Placental epithelial cell (primary cell): Measurements from ENCODE around the gene ORMDL3. TPM values are rescaled to one million over a fixed set of nuclear protein-coding genes. Genes with fewer than 3 reads are reported as not detected.

ENCODE experiments used
- total RNA-seq: library from RNA; depleted of rRNA; stranded (reverse); fragments of >200 nt; gene quantifications from 2 replicates; pipeline ENCODE4 v1.2.3, GENCODE V29; 2012

The ORMDL3 gene
- 56.9 and 84.8 TPM in 2 replicates for total RNA-seq

DNA sequence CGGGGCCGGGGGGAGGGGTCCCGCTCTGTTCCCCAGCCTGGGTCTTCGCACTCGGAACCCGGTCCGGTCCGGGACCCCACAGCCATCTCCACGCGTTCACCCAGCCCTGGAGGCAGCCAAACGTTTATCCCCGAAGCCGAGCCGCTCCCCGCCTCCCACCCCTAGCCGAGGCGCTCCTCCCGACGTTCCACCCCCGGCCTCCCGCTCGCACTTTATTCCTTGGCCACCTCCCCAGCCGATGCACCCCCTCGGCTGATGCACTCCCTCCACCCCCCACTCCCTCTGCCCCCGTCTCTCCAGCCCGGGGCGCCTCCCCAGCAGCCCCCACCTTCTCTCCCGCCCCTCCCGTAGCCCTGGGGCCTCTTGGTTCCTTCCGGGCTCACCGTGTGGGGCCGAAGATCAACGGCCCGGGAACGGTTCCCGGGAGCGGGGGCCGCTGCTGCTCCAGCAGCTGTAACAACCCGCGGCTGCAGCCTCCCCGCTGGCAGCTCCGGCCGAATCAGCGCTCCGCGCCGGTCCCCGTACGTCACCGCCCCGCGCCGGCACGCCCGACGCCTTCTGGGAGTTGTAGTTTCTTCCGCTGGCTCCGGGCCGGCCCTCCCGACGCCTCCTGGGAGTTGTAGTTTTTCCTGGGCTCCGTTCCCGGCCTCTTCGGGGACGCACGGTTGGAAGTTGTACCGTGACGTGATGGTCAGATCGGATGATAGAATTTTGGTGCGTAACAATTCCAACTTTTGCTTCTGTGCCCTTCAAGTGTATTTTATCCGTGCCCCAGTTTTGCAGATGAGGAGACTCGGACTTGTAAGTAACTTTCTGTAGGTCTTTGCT is at the start of gene ORMDL3, which contains the start of gene LRRC3C:
Gene ORMDL3 (minus strand): TSS at position 501 of the 828 bp plus-strand sequence. CDS start 3,398 bp downstream, outside the sequence.
Gene LRRC3C (plus strand): TSS at position 632 of the 828 bp plus-strand sequence. CDS start 13,792 bp downstream, outside the sequence.

DNA sequence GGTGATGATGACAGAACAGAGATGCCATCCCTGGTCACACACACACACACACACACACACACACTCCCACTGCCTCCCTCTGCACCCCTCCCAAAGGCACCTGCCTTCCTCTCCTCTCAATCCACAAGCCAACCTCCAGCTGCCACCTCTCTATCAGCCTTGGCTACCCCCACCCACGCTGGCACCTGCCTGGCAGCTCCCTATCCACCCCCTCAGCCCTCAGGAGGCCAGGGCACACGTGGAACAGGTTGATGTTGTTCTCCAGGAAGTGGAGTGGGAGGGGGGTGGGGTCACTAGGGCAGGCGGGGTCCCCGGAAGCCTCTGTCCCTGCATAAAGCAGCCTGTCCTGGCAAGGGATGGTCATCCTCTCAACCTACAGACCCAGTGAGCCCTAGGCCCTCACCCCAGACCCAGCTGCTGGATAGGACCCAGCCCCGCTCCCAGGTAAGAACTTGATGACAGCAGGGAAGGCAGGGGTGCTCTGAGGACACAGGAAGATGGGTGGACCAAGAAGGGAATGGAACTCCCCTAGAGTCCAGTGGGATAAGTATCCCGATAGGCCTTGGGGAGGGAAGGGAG is 35.3 kb upstream of the ORMDL3 start, which contains the start of gene GSDMA:
Gene GSDMA (plus strand): TSS at position 363 of the 579 bp plus-strand sequence. CDS start 2,684 bp downstream, outside the sequence.

Other genes starting within 250 kb of the ORMDL3 start
- 16.2 and 34.5 TPM in 2 replicates for gene PGAP3, start 239.5 kb downstream of the ORMDL3 start, total RNA-seq
- gene ERBB2, start 227.5 kb downstream of the ORMDL3 start, total RNA-seq: 123 and 217 TPM in 2 replicates
- gene MIEN1, start 197.1 kb downstream of the ORMDL3 start, total RNA-seq: 23.2 and 35.6 TPM in 2 replicates
- 5.1 and 8.4 TPM in 2 replicates for gene GRB7, start 189.7 kb downstream of the ORMDL3 start, total RNA-seq
- gene IKZF3, start 63.3 kb downstream of the ORMDL3 start, total RNA-seq: under 0.01 and 0.43 TPM in 2 replicates
- not detected in 2 replicates for gene ZPBP2, start 59.4 kb downstream of the ORMDL3 start, total RNA-seq
- 4.4 and 20.4 TPM in 2 replicates for gene GSDMB, start 9.0 kb downstream of the ORMDL3 start, total RNA-seq
- gene LRRC3C, start 131 bp upstream of the ORMDL3 start, total RNA-seq: not detected in 2 replicates
- 0.33 TPM in 1 of 2 replicates, not detected in the other for gene GSDMA, start 35.4 kb upstream of the ORMDL3 start, total RNA-seq
- 88.3 and 181 TPM in 2 replicates for gene PSMD3, start 53.2 kb upstream of the ORMDL3 start, total RNA-seq
- gene CSF3, start 87.8 kb upstream of the ORMDL3 start, total RNA-seq: not detected in 2 replicates
- gene MED24, start 126.8 kb upstream of the ORMDL3 start, total RNA-seq: 47.5 and 78.9 TPM in 2 replicates
- gene THRA, start 135.4 kb upstream of the ORMDL3 start, total RNA-seq: 12.2 and 12.7 TPM in 2 replicates
- 2.7 and 3.4 TPM in 2 replicates for gene NR1D1, start 173.0 kb upstream of the ORMDL3 start, total RNA-seq
- gene MSL1, start 194.4 kb upstream of the ORMDL3 start, total RNA-seq: 40.1 and 60.5 TPM in 2 replicates
- 28.5 and 38.5 TPM in 2 replicates for gene CASC3, start 212.9 kb upstream of the ORMDL3 start, total RNA-seq
- 2.4 and 2.7 TPM in 2 replicates for gene RAPGEFL1, start 249.9 kb upstream of the ORMDL3 start, total RNA-seq